ENCODE data around the gene CPNE5.

GRCh38 chr6:36749829-36750489, 89.3 kb downstream of the CPNE5 start:
- TF ChIP-seq NFIC (IDR thresholded peaks at IDR 0.05) (no peak), CEBPB (IDR thresholded peaks at IDR 0.05) (no peak), YY1 (IDR thresholded peaks at IDR 0.05; ENCODE audit: low read depth) (no peak), RAD21 (IDR thresholded peaks at IDR 0.05; ENCODE audit: low read depth) (no peak), TEAD4 (IDR thresholded peaks at IDR 0.05) (no peak), TAF1 (IDR thresholded peaks at IDR 0.05; ENCODE audit: low read depth) (no peak), CREB1 (IDR thresholded peaks at IDR 0.05; ENCODE audit: low read depth) (no peak), EP300 (IDR thresholded peaks at IDR 0.05; ENCODE audit: borderline replicate concordance) (no peak)
- TF ChIP-seq, protein P1, sequence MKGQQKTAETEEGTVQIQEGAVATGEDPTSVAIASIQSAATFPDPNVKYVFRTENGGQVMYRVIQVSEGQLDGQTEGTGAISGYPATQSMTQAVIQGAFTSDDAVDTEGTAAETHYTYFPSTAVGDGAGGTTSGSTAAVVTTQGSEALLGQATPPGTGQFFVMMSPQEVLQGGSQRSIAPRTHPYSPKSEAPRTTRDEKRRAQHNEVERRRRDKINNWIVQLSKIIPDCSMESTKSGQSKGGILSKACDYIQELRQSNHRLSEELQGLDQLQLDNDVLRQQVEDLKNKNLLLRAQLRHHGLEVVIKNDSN (IDR thresholded peaks at IDR 0.05) = no peak
